Measurements from ENCODE around the gene PTPRQ.

Gene PTPRQ, protein sequence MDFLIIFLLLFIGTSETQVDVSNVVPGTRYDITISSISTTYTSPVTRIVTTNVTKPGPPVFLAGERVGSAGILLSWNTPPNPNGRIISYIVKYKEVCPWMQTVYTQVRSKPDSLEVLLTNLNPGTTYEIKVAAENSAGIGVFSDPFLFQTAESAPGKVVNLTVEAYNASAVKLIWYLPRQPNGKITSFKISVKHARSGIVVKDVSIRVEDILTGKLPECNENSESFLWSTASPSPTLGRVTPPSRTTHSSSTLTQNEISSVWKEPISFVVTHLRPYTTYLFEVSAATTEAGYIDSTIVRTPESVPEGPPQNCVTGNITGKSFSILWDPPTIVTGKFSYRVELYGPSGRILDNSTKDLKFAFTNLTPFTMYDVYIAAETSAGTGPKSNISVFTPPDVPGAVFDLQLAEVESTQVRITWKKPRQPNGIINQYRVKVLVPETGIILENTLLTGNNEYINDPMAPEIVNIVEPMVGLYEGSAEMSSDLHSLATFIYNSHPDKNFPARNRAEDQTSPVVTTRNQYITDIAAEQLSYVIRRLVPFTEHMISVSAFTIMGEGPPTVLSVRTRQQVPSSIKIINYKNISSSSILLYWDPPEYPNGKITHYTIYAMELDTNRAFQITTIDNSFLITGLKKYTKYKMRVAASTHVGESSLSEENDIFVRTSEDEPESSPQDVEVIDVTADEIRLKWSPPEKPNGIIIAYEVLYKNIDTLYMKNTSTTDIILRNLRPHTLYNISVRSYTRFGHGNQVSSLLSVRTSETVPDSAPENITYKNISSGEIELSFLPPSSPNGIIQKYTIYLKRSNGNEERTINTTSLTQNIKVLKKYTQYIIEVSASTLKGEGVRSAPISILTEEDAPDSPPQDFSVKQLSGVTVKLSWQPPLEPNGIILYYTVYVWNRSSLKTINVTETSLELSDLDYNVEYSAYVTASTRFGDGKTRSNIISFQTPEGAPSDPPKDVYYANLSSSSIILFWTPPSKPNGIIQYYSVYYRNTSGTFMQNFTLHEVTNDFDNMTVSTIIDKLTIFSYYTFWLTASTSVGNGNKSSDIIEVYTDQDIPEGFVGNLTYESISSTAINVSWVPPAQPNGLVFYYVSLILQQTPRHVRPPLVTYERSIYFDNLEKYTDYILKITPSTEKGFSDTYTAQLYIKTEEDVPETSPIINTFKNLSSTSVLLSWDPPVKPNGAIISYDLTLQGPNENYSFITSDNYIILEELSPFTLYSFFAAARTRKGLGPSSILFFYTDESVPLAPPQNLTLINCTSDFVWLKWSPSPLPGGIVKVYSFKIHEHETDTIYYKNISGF (N-terminal part only)

DNA sequence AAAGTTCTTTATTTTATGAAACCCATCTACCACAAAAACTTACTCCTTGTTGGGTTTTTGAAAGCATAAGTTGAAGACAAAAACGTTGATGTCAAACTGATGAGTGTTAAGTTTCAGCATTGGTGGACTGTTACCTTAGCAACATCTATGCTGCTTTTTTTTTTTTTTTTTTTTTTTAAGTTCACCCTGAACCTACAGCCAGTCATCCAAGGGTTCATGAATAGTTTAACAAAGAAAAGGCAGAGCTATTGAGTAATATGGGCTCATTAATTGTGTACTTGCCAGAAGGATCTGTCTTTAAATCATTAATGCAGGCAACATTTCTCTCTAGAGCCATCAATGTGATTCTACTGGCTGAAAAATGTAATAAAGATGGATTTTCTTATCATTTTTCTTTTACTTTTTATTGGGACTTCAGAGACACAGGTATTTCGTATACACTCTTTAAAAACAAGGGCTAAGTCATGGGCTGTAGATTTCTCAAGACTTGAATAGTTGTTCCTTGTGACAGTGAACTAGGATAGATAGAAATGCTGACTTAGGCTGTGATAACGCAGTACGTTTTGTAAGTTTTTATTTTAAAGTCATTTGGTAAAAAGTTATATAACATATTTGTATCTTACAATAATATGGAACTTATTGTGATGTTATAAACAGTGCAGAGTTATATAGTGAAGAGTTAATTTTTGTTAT lies at the start of gene PTPRQ:
Gene PTPRQ, plus strand, starts transcription at position 262 of the 693 bp plus-strand sequence. Its CDS starts 111 bp downstream, at position 373.
- H3K4me3 ChIP-seq (ENCODE audit: control insufficient read depth, low read depth, low read length), result no peak within 1 kb of the TSS
- TF ChIP-seq, protein P1, sequence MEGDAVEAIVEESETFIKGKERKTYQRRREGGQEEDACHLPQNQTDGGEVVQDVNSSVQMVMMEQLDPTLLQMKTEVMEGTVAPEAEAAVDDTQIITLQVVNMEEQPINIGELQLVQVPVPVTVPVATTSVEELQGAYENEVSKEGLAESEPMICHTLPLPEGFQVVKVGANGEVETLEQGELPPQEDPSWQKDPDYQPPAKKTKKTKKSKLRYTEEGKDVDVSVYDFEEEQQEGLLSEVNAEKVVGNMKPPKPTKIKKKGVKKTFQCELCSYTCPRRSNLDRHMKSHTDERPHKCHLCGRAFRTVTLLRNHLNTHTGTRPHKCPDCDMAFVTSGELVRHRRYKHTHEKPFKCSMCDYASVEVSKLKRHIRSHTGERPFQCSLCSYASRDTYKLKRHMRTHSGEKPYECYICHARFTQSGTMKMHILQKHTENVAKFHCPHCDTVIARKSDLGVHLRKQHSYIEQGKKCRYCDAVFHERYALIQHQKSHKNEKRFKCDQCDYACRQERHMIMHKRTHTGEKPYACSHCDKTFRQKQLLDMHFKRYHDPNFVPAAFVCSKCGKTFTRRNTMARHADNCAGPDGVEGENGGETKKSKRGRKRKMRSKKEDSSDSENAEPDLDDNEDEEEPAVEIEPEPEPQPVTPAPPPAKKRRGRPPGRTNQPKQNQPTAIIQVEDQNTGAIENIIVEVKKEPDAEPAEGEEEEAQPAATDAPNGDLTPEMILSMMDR (IDR thresholded peaks at IDR 0.05; ENCODE audit: control insufficient read depth, insufficient read depth, low read depth, low read length, missing control alignments), result no peak
- DNase-seq (ENCODE audit: low read depth), result peak; percentile 33

DNA sequence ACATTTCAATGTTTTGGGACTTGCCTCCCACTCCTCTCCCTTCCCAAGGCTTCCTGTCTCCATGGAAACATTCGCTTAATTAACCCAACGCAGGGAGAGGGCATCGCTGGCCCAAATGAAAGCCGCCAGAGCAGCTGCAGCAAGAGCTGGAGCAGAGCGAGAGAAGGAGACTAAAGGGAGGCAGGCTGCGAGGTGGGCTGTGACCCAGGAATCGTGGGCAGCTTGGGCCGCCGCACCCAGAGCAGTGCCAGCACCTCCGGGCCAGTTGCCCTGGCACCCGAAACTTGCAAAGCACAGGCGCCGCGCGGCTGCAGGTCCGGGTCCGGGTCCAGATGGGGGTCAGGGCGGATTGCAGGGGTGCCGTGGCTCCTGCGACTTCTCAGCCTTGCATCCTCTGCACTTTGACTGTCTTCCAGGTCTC lies 43.5 kb upstream of the PTPRQ start:
- H3K4me3 ChIP-seq (ENCODE audit: control insufficient read depth, low read depth, low read length), result peak overlapping the region; percentile 68
- TF ChIP-seq, protein P1 (IDR thresholded peaks at IDR 0.05; ENCODE audit: control insufficient read depth, insufficient read depth, low read depth, low read length, missing control alignments), result no peak
- DNase-seq (ENCODE audit: low read depth), result no peak

DNA sequence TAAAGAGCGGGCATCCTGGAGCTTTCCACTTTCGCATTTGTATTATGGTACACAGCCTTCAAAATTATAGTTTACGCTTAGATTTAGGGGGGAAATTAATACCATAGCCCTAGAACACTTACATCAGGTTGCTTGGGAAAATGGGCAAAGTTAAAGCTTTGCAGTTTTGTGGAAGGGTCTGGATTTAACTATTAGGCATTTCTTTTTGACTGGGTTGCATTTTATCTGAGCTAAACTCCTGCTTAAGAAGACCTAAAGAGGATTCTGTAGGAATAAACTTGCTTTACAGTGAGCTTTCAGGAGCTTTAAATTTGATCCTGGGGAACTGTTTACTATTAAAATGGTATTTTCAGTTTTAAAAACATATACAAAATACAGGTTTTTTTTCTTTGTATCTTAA lies 42.8 kb upstream of the PTPRQ start:
- no peak for DNase-seq (ENCODE audit: low read depth)
- TF ChIP-seq, protein P1 (IDR thresholded peaks at IDR 0.05; ENCODE audit: control insufficient read depth, insufficient read depth, low read depth, low read length, missing control alignments), result no peak

DNA sequence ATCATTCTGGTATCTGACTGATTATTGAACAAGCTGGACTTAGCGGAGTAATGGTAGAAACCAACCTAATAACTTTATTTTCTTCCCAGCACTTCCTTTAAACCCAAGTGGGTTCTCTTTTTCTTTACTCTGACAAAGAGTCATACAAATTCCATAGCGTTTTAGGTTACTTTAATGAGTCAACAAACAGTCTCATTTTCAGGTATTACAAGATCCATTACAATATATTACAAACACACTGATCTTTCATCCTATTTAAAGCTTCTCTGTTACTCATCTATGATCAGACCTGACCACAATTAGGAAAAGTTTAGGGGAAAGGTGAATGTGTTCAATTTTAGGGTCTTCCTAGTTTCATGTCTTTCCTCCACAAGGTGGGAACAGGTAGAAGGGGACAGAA lies 39.4 kb upstream of the PTPRQ start:
- DNase-seq (ENCODE audit: low read depth), result no peak
- TF ChIP-seq, protein P1 (IDR thresholded peaks at IDR 0.05; ENCODE audit: control insufficient read depth, insufficient read depth, low read depth, low read length, missing control alignments), result no peak
- H3K4me3 ChIP-seq (ENCODE audit: control insufficient read depth, low read depth, low read length), result no peak overlapping the region

More for the DNA sequence above, 42.8 kb upstream of the PTPRQ start:
- H3K4me3 ChIP-seq (ENCODE audit: control insufficient read depth, low read depth, low read length), result peak overlapping the region; percentile 68

DNA sequence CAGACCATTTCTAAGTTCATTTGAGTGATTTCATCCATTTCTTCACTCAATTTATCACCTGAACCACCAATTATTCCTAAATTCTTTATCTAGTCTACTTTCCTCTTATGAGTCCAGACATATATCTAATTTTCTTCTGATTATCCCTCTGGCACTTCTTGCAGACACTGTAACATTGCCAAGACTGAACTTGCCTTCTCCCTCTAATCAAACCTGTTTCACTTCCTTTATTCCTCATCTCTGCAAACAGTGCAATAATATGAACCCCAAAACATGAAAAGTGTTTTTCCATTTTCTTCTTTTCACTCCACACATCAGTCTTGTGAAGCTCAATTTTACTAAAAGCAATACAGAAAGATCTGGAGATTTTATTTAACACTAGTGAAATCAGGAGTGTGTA lies 37.8 kb upstream of the PTPRQ start:
- TF ChIP-seq, protein P1 (IDR thresholded peaks at IDR 0.05; ENCODE audit: control insufficient read depth, insufficient read depth, low read depth, low read length, missing control alignments), result no peak
- DNase-seq (ENCODE audit: low read depth), result no peak
- H3K4me3 ChIP-seq (ENCODE audit: control insufficient read depth, low read depth, low read length), result no peak overlapping the region
